ENCODE measurements around the gene MST1. TPM values are rescaled to one million over a fixed set of nuclear protein-coding genes. Genes with fewer than 3 reads are reported as not detected.

MST1 gene
- total and polyA plus RNA-seq, 2 donors = 7.0 to 90.3 TPM

DNA sequence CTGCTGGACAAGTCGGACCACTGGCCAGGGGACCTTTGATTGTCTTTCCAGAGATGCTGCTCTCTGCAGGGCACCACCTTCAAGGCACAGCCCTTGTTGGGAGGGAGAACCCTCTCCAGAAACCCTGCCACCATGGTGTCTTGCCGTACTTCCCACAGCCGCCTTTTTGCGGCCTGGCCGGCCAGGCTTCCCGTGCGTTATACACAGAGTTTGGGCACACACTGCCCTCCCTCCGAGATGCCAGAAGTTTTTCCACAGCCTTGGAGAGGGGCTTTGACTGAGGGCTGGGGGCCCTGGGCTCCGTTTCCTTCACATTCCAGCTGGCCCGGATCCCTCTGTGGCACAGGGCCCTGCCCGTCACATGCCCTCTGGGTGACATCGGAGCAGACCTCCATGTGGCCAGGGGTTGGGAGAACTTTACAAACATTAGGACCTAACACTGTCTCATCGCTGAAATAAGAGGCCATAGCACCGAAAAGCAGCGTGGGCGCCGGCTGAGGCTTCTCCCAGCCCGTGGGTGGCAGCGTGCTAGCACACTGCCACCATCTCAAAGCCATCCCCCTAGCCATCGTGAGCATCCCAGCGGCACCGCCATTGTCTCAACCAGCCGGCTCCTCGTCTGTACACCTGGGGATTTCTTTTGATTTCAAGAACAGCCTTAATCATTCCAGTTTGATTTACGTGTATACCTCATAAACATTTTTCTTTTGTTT lies 21.4 kb downstream of the MST1 start:
- H3K4me1 ChIP-seq (ENCODE audit: control insufficient read depth in 2 of 2, insufficient read depth in 2 of 2, low read length in 2 of 2) = no peaks in the 10 kb centered on the region
- 91% methylated on average over 25 of the region's 25 CpGs for WGBS
- no peak overlapping the region for H3K27ac ChIP-seq (ENCODE audit: low read depth in 1 of 2, low read length in 1 of 2)
- DNase-seq (ENCODE audit: low read depth in 6 of 9, low spot score in 9 of 9) = no peak
- no peaks in the 10 kb centered on the region for H3K9me3 ChIP-seq (ENCODE audit: control insufficient read depth in 2 of 2, insufficient read depth in 1 of 2, low read length in 1 of 2)
- no peaks in the 10 kb centered on the region for H3K36me3 ChIP-seq (ENCODE audit: control insufficient read depth in 2 of 2, insufficient read depth in 2 of 2, low read length in 1 of 2)
- H3K4me3 ChIP-seq (ENCODE audit: low read length in 2 of 2) = no peak overlapping the region
- H3K27me3 ChIP-seq (ENCODE audit: control insufficient read depth in 2 of 2, insufficient read depth in 1 of 2, low read length in 1 of 2) = peaks cover 0 to 2% of the 10 kb centered on the region in 2 donors

DNA sequence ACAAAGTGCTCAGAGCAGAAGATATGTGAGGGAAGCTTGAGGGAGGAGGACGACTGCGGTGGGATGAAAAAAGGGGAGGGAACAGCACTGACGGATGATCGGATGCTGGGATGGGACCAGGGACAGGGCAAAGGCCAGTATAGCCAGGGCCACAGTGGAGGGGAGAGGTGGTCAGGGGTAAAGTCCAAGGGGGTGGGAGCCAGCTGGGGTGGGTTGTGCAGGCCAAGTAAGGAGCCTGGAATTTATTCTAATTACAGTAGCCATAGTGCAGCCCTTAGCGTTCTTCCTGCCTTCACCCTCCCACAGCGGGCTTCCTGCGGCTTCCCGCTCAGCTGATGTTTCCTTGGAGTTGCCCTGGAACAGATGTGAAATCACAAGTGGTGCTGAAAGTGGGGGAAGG lies 22.7 kb downstream of the MST1 start:
- Histone ChIP-seq H3K27ac (ENCODE audit: low read depth in 1 of 2, low read length in 1 of 2) (no peak overlapping the region), H3K4me1 (ENCODE audit: control insufficient read depth in 2 of 2, insufficient read depth in 2 of 2, low read length in 2 of 2) (no peaks in the 10 kb centered on the region), H3K9me3 (ENCODE audit: control insufficient read depth in 2 of 2, insufficient read depth in 1 of 2, low read length in 1 of 2) (no peaks in the 10 kb centered on the region), H3K27me3 (ENCODE audit: control insufficient read depth in 2 of 2, insufficient read depth in 1 of 2, low read length in 1 of 2) (peaks cover 0 to 2% of the 10 kb centered on the region in 2 donors), H3K4me3 (ENCODE audit: low read length in 2 of 2) (no peak overlapping the region), H3K36me3 (ENCODE audit: control insufficient read depth in 2 of 2, insufficient read depth in 2 of 2, low read length in 1 of 2) (no peaks in the 10 kb centered on the region)
- WGBS = 89% methylated on average over 8 of the region's 8 CpGs
- DNase-seq (ENCODE audit: low read depth in 6 of 9, low spot score in 9 of 9) = no peak

DNA sequence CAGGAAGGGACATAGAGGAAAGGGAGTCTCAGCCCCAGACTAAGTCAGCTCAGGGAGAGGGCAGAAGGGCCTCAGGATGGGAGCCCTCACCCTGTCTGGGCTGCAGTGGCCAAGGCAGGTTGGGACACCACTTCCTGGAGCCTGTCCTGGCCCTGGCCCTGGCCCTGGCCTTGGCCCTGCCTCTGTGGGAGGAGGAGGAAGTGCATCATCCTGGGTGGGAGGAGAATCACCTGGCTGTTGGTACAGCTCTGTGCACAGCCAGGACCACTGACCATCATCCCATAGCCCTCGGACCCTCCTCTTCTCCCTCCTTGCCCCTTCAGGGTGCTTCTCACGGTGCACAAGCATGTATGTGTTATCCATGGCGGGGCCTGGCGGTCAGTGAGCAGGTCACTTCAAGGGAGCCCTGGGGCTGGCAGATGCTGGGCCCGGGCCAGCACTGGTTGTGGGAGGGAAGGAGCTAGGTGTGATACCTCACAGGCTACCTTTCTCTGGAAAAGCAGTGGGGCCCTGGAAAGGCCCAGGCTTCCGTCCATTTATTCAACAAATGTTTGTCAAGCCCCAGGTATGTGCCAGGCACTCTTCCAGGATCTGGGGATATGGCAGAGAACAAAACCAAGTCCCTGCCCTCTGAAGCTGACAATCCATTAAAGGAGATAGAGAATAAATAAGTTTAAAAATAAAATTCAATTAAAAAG lies 23.3 kb downstream of the MST1 start:
- Histone ChIP-seq H3K9me3 (ENCODE audit: control insufficient read depth in 2 of 2, insufficient read depth in 1 of 2, low read length in 1 of 2) (no peaks in the 10 kb centered on the region), H3K36me3 (ENCODE audit: control insufficient read depth in 2 of 2, insufficient read depth in 2 of 2, low read length in 1 of 2) (no peaks in the 10 kb centered on the region), H3K4me1 (ENCODE audit: control insufficient read depth in 2 of 2, insufficient read depth in 2 of 2, low read length in 2 of 2) (no peaks in the 10 kb centered on the region), H3K27me3 (ENCODE audit: control insufficient read depth in 2 of 2, insufficient read depth in 1 of 2, low read length in 1 of 2) (peaks cover 0 to 2% of the 10 kb centered on the region in 2 donors), H3K27ac (ENCODE audit: low read depth in 1 of 2, low read length in 1 of 2) (no peak overlapping the region), H3K4me3 (ENCODE audit: low read length in 2 of 2) (no peak overlapping the region)
- no peak for DNase-seq (ENCODE audit: low read depth in 6 of 9, low spot score in 9 of 9)
- 97% methylated on average over 6 of the region's 6 CpGs for WGBS

DNA sequence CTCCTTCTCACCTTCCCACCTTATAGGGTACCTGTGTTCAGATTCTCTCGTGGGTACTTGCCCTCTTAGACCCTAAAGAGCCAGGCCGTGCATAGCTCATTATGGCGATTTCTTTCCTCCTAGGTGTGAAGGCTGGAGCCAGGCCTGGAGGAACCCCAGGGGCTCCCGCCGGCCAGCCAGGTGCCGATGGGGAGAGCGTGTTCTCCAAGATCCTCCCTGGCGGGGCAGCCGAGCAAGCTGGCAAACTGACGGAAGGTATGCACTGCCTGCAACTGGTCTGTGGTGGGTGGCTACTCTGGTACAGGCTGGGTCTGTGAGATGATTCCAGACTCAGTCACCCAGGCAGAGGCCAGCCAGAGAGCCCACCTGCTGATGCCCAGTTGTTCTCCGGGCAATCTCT lies 25.0 kb downstream of the MST1 start:
- WGBS = 92% methylated on average over 11 of the region's 11 CpGs
- no peak for DNase-seq (ENCODE audit: low read depth in 6 of 9, low spot score in 9 of 9)

DNA sequence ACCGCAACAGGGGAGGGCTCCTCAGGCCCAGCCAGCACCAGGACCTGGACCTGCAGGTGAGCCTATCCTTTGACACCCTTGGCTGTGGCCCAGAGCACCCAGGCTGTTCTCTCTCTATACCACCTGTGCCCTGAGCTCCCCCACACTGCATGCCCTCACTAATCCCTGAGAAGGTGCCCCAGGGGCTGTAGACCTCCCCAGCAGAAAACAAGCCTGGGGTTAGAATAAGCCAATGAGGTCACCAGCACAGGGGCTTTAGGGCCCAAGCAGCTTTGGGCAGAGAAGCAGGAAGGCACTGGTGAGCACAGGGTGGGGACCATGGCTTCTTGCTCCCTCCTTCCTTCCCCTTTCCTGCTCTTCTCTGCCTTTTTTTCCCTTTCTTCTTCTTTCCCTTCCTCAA lies 25.4 kb downstream of the MST1 start:
- Histone ChIP-seq H3K36me3 (ENCODE audit: control insufficient read depth in 2 of 2, insufficient read depth in 2 of 2, low read length in 1 of 2) (no peaks in the 10 kb centered on the region), H3K27ac (ENCODE audit: low read depth in 1 of 2, low read length in 1 of 2) (no peak overlapping the region), H3K9me3 (ENCODE audit: control insufficient read depth in 2 of 2, insufficient read depth in 1 of 2, low read length in 1 of 2) (no peaks in the 10 kb centered on the region), H3K4me1 (ENCODE audit: control insufficient read depth in 2 of 2, insufficient read depth in 2 of 2, low read length in 2 of 2) (no peaks in the 10 kb centered on the region), H3K27me3 (ENCODE audit: control insufficient read depth in 2 of 2, insufficient read depth in 1 of 2, low read length in 1 of 2) (peaks cover 0 to 2% of the 10 kb centered on the region in 2 donors), H3K4me3 (ENCODE audit: low read length in 2 of 2) (no peak overlapping the region)
- DNase-seq (ENCODE audit: low read depth in 6 of 9, low spot score in 9 of 9) = no peak
- WGBS = 100% methylated on average over 1 of the region's 1 CpG

More for the DNA sequence above, 25.0 kb downstream of the MST1 start:
- no peak overlapping the region for H3K27ac ChIP-seq (ENCODE audit: low read depth in 1 of 2, low read length in 1 of 2)
- no peaks in the 10 kb centered on the region for H3K9me3 ChIP-seq (ENCODE audit: control insufficient read depth in 2 of 2, insufficient read depth in 1 of 2, low read length in 1 of 2)
- H3K4me1 ChIP-seq (ENCODE audit: control insufficient read depth in 2 of 2, insufficient read depth in 2 of 2, low read length in 2 of 2) = no peaks in the 10 kb centered on the region
- H3K27me3 ChIP-seq (ENCODE audit: control insufficient read depth in 2 of 2, insufficient read depth in 1 of 2, low read length in 1 of 2) = peaks cover 0 to 2% of the 10 kb centered on the region in 2 donors
- no peaks in the 10 kb centered on the region for H3K36me3 ChIP-seq (ENCODE audit: control insufficient read depth in 2 of 2, insufficient read depth in 2 of 2, low read length in 1 of 2)
- H3K4me3 ChIP-seq (ENCODE audit: low read length in 2 of 2) = no peak overlapping the region

DNA sequence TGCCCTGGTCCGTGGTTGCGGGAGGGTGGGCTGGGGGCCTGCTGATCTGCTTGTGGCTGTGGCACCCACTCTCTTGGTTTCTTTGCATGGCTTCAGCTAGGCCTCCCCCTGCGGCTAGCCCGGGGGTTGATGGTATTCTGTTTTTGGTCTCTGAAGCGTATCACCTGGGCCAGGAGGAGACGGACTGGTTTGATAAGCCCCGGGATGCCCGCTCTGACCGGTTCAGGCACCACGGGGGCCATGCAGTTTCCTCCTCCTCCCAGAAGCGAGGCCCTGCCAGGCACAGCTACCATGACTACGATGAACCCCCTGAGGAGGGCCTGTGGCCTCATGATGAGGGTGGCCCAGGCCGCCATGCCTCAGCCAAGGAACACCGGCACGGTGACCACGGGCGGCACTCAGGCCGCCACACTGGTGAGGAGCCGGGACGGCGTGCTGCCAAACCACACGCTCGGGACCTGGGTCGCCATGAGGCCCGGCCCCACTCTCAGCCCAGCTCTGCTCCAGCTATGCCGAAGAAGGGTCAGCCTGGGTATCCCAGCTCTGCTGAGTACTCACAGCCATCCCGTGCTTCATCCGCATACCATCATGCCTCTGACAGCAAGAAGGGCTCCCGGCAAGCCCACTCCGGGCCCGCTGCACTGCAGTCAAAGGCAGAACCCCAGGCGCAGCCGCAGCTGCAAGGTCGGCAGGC lies 26.4 kb downstream of the MST1 start:
- 98% methylated on average over 34 of the region's 34 CpGs for WGBS
- Histone ChIP-seq H3K4me1 (ENCODE audit: control insufficient read depth in 2 of 2, insufficient read depth in 2 of 2, low read length in 2 of 2) (no peaks in the 10 kb centered on the region), H3K27me3 (ENCODE audit: control insufficient read depth in 2 of 2, insufficient read depth in 1 of 2, low read length in 1 of 2) (peaks cover 0 to 2% of the 10 kb centered on the region in 2 donors), H3K36me3 (ENCODE audit: control insufficient read depth in 2 of 2, insufficient read depth in 2 of 2, low read length in 1 of 2) (no peaks in the 10 kb centered on the region), H3K27ac (ENCODE audit: low read depth in 1 of 2, low read length in 1 of 2) (no peak overlapping the region), H3K9me3 (ENCODE audit: control insufficient read depth in 2 of 2, insufficient read depth in 1 of 2, low read length in 1 of 2) (no peaks in the 10 kb centered on the region), H3K4me3 (ENCODE audit: low read length in 2 of 2) (no peak overlapping the region)
- no peak for DNase-seq (ENCODE audit: low read depth in 6 of 9, low spot score in 9 of 9)

DNA sequence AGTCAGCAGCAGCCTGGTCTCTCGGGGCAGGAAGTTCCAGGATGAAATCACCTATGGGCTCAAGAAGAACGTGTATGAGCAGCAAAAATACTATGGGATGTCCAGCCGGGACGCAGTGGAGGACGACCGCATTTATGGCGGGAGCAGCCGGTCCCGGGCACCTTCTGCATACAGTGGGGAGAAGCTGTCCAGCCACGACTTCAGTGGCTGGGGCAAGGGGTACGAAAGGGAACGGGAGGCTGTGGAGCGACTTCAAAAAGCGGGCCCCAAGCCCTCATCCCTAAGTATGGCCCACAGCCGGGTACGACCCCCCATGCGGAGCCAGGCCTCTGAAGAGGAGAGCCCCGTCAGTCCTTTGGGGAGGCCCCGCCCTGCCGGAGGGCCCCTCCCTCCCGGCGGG lies 27.3 kb downstream of the MST1 start:
- 96% methylated on average over 22 of the region's 22 CpGs for WGBS
- DNase-seq (ENCODE audit: low read depth in 6 of 9, low spot score in 9 of 9) = no peak
- no peak overlapping the region for H3K27ac ChIP-seq (ENCODE audit: low read depth in 1 of 2, low read length in 1 of 2)

DNA sequence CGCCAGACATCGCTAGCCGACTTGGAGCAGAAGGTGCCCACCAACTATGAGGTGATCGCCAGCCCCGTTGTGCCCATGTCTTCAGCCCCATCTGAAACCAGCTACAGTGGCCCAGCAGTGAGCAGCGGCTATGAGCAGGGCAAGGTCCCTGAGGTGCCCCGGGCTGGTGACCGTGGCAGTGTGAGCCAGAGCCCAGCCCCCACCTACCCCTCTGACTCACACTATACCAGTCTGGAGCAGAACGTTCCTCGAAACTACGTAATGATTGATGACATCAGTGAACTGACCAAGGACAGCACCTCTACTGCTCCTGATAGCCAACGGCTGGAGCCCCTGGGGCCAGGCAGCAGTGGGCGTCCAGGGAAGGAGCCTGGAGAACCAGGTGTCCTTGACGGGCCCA lies 28.0 kb downstream of the MST1 start:
- H3K27me3 ChIP-seq (ENCODE audit: control insufficient read depth in 2 of 2, insufficient read depth in 1 of 2, low read length in 1 of 2) = peaks cover 0 to 7% of the 10 kb centered on the region in 2 donors
- WGBS = 96% methylated on average over 14 of the region's 14 CpGs
- no peak for DNase-seq (ENCODE audit: low read depth in 6 of 9, low spot score in 9 of 9)
- no peaks in the 10 kb centered on the region for H3K4me1 ChIP-seq (ENCODE audit: control insufficient read depth in 2 of 2, insufficient read depth in 2 of 2, low read length in 2 of 2)
- H3K4me3 ChIP-seq (ENCODE audit: low read length in 2 of 2) = no peak overlapping the region
- peaks cover 0 to 3% of the 10 kb centered on the region in 2 donors for H3K9me3 ChIP-seq (ENCODE audit: control insufficient read depth in 2 of 2, insufficient read depth in 1 of 2, low read length in 1 of 2)
- H3K27ac ChIP-seq (ENCODE audit: low read depth in 1 of 2, low read length in 1 of 2) = no peak overlapping the region
- H3K36me3 ChIP-seq (ENCODE audit: control insufficient read depth in 2 of 2, insufficient read depth in 2 of 2, low read length in 1 of 2) = no peaks in the 10 kb centered on the region

More for the DNA sequence above, 27.3 kb downstream of the MST1 start:
- Histone ChIP-seq H3K27me3 (ENCODE audit: control insufficient read depth in 2 of 2, insufficient read depth in 1 of 2, low read length in 1 of 2) (peaks cover 0 to 2% of the 10 kb centered on the region in 2 donors), H3K9me3 (ENCODE audit: control insufficient read depth in 2 of 2, insufficient read depth in 1 of 2, low read length in 1 of 2) (no peaks in the 10 kb centered on the region), H3K36me3 (ENCODE audit: control insufficient read depth in 2 of 2, insufficient read depth in 2 of 2, low read length in 1 of 2) (no peaks in the 10 kb centered on the region), H3K4me1 (ENCODE audit: control insufficient read depth in 2 of 2, insufficient read depth in 2 of 2, low read length in 2 of 2) (no peaks in the 10 kb centered on the region), H3K4me3 (ENCODE audit: low read length in 2 of 2) (no peak overlapping the region)

DNA sequence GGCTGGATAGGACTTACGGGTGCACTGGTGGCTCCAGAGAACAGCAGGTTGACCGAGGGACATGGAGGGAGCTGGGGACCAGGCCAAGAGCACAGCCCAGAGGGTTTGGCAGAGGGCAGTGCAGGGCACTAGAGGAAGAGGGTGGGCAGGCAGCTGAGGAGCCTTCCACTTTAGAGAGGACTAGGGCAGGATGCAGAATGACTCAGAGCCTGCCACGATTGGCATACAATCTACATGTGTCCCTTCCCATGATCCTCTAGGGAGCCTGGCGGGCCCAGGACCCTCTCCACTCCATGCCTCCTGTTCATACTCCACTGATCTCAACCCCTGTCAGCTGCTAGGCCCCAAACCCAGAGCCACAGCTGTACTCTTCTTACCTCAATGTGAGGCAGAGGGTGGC lies 29.5 kb downstream of the MST1 start:
- Histone ChIP-seq H3K27ac (ENCODE audit: low read depth in 1 of 2, low read length in 1 of 2) (no peak overlapping the region), H3K9me3 (ENCODE audit: control insufficient read depth in 2 of 2, insufficient read depth in 1 of 2, low read length in 1 of 2) (peaks cover 0 to 6% of the 10 kb centered on the region in 2 donors), H3K27me3 (ENCODE audit: control insufficient read depth in 2 of 2, insufficient read depth in 1 of 2, low read length in 1 of 2) (peaks cover 0 to 6% of the 10 kb centered on the region in 2 donors), H3K4me1 (ENCODE audit: control insufficient read depth in 2 of 2, insufficient read depth in 2 of 2, low read length in 2 of 2) (no peaks in the 10 kb centered on the region), H3K36me3 (ENCODE audit: control insufficient read depth in 2 of 2, insufficient read depth in 2 of 2, low read length in 1 of 2) (no peaks in the 10 kb centered on the region), H3K4me3 (ENCODE audit: low read length in 2 of 2) (no peak overlapping the region)
- DNase-seq (ENCODE audit: low read depth in 6 of 9, low spot score in 9 of 9) = no peak
- 77% methylated on average over 4 of the region's 4 CpGs for WGBS
